NCI-H2196 treated with DMSO at 0.1 percent for 48 hours (cell line): Measurements from ENCODE around the gene ISG15.

Experiments
- DNase-seq: peaks from one replicate; lab custom pipeline; 2025; ENCODE audit not compliant: unreplicated experiment; lab: John Stamatoyannopoulos, UW

ISG15 gene

GRCh38 chr1:1058921-1059493 lies 45.7 kb downstream of the ISG15 start:
- DNase-seq = peak; percentile 15

DNA sequence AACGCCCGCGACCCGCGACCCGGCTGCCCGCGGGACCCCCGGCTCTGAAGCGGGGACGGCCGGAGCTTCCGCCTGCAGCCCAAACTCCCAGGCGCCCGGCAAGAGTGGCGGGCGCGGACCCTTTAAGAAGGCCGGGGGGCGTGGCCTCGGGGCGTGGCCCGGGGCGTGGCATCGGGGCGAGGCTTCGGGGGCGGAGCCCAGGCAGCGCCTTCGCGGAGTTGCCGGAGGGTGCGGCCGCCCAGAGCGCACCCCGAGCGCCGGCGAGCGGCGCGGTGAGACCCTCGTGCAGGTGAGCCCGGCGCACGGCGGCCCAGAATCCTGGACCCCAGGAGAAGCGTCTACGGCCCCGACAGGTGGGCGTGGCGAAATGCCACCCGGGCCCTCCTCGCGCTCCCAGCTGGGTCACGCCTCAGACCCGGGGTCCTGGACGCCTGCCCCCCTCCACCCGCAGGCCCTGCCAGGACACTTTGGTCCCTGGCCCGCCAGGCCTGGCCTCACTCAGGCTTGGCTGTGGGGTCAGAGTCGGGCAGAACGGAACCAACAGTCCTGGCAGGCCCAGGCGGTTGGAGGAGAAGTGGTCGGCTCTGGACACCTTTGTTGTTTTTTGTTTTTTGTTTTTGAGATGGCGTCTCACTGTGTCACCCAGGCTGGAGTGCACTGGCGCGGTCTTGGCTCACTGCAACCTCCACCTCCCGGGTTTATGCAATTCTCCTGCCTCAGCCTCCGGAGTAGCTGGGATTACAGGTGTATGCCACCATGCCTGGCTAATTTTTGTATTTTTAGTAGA lies 46.4 kb downstream of the ISG15 start:
- DNase-seq = peak; percentile 60

DNA sequence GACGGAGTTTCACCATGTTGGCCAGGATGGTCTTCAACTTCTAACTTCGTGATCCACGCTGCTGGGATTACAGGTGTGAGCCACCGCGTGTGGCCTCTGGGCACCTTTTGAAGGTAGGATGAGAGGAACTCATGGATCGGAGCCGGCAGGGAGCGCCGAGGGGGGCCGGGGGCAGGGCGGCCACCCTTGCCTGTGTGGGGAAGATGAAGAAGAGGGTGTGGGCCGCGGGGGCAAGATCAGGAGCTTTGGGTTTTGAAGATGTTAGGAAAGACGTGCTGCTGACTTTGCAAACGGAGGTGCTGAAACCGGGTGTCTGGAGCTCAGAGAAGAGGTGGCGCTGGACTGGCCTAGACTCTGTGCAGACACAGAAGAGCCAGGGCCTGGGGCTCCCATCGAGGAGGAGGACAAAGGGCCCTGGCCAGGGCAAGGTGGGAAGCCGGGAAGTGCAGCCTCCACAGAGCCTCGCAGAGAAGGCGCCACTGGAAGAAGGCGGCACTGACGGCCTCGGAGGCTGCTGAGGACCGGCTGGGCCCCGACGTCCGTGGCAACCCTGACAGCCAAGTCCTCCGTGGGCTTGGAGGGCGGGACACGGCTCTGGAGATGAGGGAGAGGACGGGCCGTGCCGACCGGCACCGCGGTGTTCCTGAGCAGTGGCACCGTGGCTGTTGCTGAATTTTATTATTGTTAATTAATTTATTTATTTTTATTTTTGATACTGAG lies 47.1 kb downstream of the ISG15 start:
- DNase-seq = no peak

DNA sequence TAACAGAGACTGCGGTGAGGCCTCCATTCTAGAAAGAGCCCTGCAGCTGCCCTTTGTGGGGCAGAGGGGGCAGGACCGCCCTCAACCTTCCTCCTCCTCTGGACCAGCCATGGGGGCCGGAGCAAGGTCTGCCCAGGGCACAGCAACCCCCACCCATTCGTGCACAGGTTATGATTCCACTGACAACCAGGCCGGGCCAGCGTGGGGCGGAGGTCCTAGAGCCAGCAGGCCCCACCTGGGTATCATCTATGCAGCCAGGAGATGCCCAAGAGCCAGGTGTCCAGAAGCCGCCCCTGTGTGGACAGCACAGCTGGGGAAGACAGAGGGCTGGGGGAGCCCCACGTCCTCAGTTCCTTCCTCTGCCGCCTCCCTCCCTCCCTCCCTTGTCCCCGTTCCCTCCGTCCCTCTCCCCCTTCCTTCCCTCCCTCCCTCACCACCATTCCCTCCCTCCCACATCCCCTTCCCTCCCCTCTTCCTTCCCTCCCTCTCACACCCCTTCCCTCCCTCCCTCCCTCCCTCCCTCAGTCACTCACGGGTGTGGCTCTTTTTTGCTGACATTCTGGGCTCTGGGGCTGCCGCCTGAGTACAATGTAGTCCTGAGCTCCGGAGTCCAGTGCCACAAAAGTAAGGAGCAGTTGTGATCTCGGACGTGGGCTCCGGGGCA lies 48.5 kb downstream of the ISG15 start:
- DNase-seq = no peak

GRCh38 chr1:1062348-1063163 lies 49.3 kb downstream of the ISG15 start:
- no peak for DNase-seq

DNA sequence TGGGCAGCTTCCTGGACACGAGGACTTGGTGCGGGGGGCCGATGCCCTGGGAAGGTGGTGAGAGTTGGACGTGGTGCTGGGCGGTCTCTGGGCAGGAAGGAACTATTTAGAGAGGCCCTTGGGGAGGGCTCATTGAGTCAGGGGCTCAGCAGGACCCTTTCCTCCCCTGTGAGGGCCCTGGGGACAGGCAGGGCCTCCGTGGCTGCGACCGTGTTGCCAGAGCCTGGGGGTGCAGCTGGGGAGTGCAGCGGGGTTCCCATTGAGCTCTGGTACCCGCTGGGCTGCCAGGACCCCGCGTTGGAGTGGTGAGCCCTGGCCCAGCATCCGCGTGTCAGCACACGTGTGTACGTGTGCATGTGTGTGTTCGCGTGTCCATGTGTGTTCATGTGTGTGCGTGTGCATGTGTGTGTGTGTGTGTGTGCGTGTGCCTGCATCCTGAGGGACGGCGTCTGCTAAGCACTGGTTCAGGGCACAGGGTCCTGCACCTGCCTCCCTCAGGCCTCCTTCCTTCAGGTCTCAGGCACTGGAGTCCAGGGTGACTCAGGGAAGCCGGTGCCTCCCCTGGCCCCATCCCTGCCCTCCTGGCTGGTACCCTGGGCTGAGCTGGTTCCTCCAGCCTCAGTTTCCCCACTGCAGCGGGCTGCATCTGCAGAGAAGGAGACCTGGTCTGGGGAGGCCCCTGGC lies 50.1 kb downstream of the ISG15 start:
- DNase-seq = peak; percentile 21
